NB4 (cell line): Measurements from ENCODE around the gene GRIK4.

Experiments
- DNase-seq: peaks from one replicate; pipeline ENCODE4 v3.0.0; 2010; ENCODE audit warnings: low read depth
- H3K4me3 ChIP-seq: one replicate; pipeline ENCODE4 v1.5.1; 2011; ENCODE audit warnings: mild to moderate bottlenecking, low read depth, low read length, moderate library complexity
- CTCF ChIP-seq: IDR thresholded peaks from one replicate; pipeline ENCODE4 v1.5.1; 2012; ENCODE audit warnings: low read depth, low read length
- MYC ChIP-seq: IDR thresholded peaks from 2 replicates; pipeline ENCODE4 v1.6.1; 2011; ENCODE audit warnings: low read depth, low read length
- POLR2A ChIP-seq: IDR thresholded peaks from 2 replicates; pipeline ENCODE4 v1.6.1; 2011; ENCODE audit warnings: mild to moderate bottlenecking; ENCODE audit not compliant: insufficient read length; ENCODE audit errors: extremely low read depth
- TF ChIP-seq, protein P1 (sequence below): IDR thresholded peaks from 2 replicates; pipeline ENCODE4 v1.6.1; 2011; ENCODE audit warnings: low read depth, low read length

The GRIK4 gene

GRCh38 chr11:120797143-120797542 is 285.6 kb downstream of the GRIK4 start:
- DNase-seq = no peak
- TF ChIP-seq, protein P1, sequence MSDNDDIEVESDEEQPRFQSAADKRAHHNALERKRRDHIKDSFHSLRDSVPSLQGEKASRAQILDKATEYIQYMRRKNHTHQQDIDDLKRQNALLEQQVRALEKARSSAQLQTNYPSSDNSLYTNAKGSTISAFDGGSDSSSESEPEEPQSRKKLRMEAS = 0 out of 2 replicates have a peak, but pooled peaks have one; percentile 25
- TF ChIP-seq POLR2A = no peak

GRCh38 chr11:120798854-120799253 is 287.3 kb downstream of the GRIK4 start:
- no peak overlapping the region for H3K4me3 ChIP-seq
- DNase-seq = no peak
- TF ChIP-seq MYC (no peak), CTCF (no peak), POLR2A (no peak)
- TF ChIP-seq, protein P1 = no peak

More at GRCh38 chr11:120797143-120797542, 285.6 kb downstream of the GRIK4 start:
- no peak overlapping the region for H3K4me3 ChIP-seq

GRCh38 chr11:120800206-120800605 is 288.7 kb downstream of the GRIK4 start:
- DNase-seq = no peak
- H3K4me3 ChIP-seq = no peak overlapping the region
- TF ChIP-seq CTCF = no peak
- no peak for TF ChIP-seq MYC
- TF ChIP-seq, protein P1 = no peak
- no peak for TF ChIP-seq POLR2A

DNA sequence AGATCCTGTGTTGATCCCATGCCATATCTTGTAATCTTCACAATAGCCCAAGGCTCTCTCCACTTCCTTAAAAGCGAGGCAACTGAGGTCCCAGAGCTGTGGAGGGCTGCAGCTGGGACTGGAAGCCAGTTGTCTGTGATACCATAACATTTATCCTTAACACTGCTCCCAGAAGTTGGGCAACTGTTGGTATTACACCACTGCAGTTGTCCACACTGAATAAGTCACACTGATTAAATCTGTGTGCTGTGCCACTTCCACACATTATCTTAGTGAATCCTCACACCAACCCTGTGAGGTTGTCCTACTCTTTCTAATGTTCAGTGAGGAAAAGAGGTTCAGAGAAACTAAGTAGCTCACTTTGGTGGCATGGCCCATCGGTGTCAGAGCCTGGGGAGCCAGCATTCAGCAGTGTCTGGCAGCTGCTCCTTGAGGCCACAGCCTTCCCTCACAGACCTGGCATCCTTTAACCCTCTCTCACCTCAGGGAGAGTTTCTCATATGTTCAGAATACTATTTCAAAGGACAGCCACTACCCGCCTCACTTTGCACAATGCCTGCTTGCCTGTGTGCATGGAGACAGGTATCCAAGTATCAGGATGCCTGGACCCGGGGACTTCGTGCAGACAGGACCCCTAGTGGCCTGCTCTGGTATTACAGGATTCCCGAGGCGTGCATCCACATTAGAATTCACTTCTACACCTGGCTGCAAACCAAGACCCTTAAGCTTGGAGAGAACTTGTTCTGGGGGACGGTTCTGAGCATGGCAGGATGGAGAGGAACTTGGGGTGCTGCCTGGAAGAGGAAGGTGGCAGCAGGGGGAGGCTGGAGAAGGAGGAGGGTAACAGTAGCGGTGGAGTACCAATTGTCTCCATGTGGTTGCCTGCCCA is 290.5 kb downstream of the GRIK4 start:
- peak; percentile 52 for DNase-seq
- H3K4me3 ChIP-seq = no peak overlapping the region

DNA sequence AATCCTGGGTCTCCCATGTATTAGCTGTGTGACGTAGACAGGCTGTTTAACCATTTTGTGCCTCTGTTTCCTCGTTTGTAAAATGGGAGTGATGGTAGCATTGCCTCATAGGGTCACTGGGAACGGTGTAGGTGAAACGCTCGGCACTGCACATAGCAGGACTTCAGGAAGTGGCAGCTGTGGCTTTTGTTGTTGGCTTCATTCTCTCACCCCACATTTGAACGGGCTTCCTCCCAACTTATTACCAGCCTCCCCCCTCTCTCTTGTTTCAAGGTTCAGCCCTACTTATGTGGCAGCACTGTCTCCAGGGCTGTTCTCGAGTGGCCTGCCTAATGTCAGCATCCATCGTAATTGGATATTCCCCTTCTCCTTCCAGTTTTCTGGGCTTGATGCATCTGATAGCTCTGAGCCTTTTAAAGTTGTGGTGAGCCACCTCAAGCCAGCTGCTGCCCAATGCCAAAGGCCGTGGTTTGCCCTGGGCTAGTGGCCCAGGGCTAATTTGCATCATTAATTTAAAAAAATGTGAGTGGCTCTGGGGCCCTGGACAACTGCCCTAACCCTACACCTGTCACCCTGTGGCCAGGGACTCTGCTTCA is 294.5 kb downstream of the GRIK4 start:
- H3K4me3 ChIP-seq = no peak overlapping the region
- no peak for DNase-seq
- TF ChIP-seq, protein P1 = no peak
- TF ChIP-seq MYC (no peak), CTCF (no peak), POLR2A (no peak)

More for the DNA sequence above, 290.5 kb downstream of the GRIK4 start:
- TF ChIP-seq POLR2A = no peak
- peak; percentile 91 for TF ChIP-seq CTCF

DNA sequence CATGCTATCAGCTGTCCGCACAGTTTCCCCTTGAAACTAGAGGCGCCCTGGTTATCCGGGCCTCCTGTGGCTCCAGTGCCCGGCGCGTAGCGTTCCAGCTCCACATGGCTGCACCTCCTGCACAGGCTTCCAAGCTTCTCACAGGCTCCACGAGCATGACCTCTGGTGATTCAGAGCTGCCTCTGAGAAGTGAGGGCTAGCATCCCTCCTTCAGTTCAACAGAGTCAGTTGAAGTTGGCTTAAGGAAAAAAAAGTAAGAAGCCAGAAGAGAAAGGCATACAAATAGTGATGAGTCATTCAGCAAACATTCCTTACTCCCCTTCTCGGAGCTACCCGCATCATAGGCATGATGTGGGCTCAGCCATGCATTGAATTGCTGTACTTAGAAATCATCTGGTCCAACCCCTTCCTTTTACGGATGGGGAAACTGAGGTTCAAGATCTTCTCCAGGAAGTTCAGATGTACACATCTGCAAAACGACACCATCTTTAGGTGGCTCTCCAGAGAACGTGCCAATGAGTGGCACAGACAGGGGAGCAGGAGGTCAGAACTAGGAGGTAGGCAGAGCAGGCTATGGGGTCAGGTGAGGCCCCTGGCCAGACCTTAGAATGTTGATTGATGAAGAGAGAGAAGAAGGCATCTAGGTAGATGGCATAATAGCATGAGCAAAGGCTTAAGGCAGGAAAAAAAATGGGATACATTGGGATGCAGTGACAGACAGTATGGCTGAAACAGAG is 296.0 kb downstream of the GRIK4 start:
- no peak overlapping the region for H3K4me3 ChIP-seq
- DNase-seq = no peak
- TF ChIP-seq POLR2A (no peak), CTCF (no peak), MYC (no peak)
- TF ChIP-seq, protein P1 = no peak
